ENCODE data around the gene TBK1. TPM values are rescaled to one million over a fixed set of nuclear protein-coding genes. Genes with fewer than 3 reads are reported as not detected.

Gene TBK1
- total and polyA plus RNA-seq, 10 of the 15 experiments (the other 5 are each of a cell fraction or from before 2014, with no cell fraction given): 13.4 to 49.3 (median 37.7) TPM

DNA sequence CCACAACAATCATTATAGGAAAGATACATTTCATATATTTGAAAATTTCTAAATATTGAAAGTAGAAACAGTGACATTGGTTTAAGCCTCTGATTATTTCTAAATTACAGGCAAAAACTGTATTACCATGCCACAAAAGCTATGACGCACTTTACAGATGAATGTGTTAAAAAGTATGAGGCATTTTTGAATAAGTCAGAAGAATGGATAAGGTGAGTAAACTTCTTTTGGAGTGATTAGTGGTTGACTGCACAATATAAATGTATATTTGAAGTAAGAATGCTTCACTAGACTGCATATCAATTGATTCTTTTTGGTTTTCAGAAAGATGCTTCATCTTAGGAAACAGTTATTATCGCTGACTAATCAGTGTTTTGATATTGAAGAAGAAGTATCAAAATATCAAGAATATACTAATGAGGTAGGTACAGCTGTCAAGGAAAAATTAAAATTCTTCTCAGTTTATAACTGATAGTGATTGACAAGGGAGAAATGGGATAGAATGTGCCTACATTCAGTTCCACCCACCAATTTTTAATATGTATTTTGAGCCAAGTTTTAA, 45.0 kb downstream of the TBK1 start:
- no peak overlapping the region for H3K9ac ChIP-seq (ENCODE audit: control insufficient read depth, insufficient read depth, low read length)
- H3K79me2 ChIP-seq (ENCODE audit: control insufficient read depth, insufficient read depth, low read length): no peaks in the 10 kb centered on the region
- H3K4me1 ChIP-seq (ENCODE audit: control insufficient read depth, insufficient read depth, low read length): no peaks in the 10 kb centered on the region
- intact Hi-C loops (cut with micrococcal nuclease; ENCODE audit: unreplicated experiment): no loop called here
- 94% methylated on average over 2 of the region's 2 CpGs for WGBS (ENCODE audit: insufficient coverage, insufficient replicate concordance, low lambda C conversion rate, missing lambda C conversion rate)
- ATAC-seq: no peak
- in situ Hi-C loops (cut with MboI): no loop called here
- H3K36me3 ChIP-seq (ENCODE audit: control insufficient read depth in 2 of 2, insufficient read depth in 2 of 2, low read length in 1 of 2): peaks cover 0 to 32% of the 10 kb centered on the region in 2 experiments
- ChIA-PET POLR2A (interaction anchor here (0.6 kb wide), 1 partner anchor 21 kb away, joined by 5 read pairs; no protein-coding TSS in a partner anchor), RAD21 (ENCODE audit: unreplicated experiment) (no interaction called here), CTCF (no interaction called here), SMC1A (ENCODE audit: uncharacterized antibody, unreplicated experiment) (interaction anchor here (1.1 kb wide), 1 partner anchor 9 kb away, joined by 6 read pairs; no protein-coding TSS in a partner anchor)
- no peak overlapping the region for H2AFZ ChIP-seq (ENCODE audit: control insufficient read depth, low read depth, low read length)
- BruUV-seq (replicated peaks): no TSS peak
- no peak overlapping the region for H3K27ac ChIP-seq (ENCODE audit: control insufficient read depth, insufficient read depth)
- no peaks in the 10 kb centered on the region for H3K27me3 ChIP-seq (replicated peaks in 1 of 2; ENCODE audit: control insufficient read depth in 2 of 2, insufficient read depth in 2 of 2, low read length in 1 of 2)
- DNase-seq (ENCODE audit: low read depth, low spot score): no peak
- H4K20me1 ChIP-seq (ENCODE audit: control insufficient read depth, insufficient read depth): no peaks in the 10 kb centered on the region
- no peak overlapping the region for H3K4me2 ChIP-seq (ENCODE audit: control insufficient read depth, insufficient read depth)
- H3K9me3 ChIP-seq (replicated peaks; ENCODE audit: control insufficient read depth, insufficient read depth, low read length): no peaks in the 10 kb centered on the region
- FAIRE-seq: no peak
- no peak overlapping the region for H3K4me3 ChIP-seq
- TF ChIP-seq YBX1 (IDR thresholded peaks at IDR 0.05): no peak
- TF ChIP-seq, protein P1, sequence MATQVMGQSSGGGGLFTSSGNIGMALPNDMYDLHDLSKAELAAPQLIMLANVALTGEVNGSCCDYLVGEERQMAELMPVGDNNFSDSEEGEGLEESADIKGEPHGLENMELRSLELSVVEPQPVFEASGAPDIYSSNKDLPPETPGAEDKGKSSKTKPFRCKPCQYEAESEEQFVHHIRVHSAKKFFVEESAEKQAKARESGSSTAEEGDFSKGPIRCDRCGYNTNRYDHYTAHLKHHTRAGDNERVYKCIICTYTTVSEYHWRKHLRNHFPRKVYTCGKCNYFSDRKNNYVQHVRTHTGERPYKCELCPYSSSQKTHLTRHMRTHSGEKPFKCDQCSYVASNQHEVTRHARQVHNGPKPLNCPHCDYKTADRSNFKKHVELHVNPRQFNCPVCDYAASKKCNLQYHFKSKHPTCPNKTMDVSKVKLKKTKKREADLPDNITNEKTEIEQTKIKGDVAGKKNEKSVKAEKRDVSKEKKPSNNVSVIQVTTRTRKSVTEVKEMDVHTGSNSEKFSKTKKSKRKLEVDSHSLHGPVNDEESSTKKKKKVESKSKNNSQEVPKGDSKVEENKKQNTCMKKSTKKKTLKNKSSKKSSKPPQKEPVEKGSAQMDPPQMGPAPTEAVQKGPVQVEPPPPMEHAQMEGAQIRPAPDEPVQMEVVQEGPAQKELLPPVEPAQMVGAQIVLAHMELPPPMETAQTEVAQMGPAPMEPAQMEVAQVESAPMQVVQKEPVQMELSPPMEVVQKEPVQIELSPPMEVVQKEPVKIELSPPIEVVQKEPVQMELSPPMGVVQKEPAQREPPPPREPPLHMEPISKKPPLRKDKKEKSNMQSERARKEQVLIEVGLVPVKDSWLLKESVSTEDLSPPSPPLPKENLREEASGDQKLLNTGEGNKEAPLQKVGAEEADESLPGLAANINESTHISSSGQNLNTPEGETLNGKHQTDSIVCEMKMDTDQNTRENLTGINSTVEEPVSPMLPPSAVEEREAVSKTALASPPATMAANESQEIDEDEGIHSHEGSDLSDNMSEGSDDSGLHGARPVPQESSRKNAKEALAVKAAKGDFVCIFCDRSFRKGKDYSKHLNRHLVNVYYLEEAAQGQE (IDR thresholded peaks at IDR 0.05; ENCODE audit: low read depth, low read length): no peak
- TF ChIP-seq POLR2AphosphoS2 (IDR thresholded peaks at IDR 0.05; ENCODE audit: low read depth, low read length): no peak
- TF ChIP-seq SPI1 (IDR thresholded peaks at IDR 0.05; ENCODE audit: borderline replicate concordance, insufficient read depth, low read depth, low read length): no peak
- no peak for TF ChIP-seq SMAD1 (IDR thresholded peaks at IDR 0.05; ENCODE audit: low read depth, partially characterized antibody)
- TF ChIP-seq, protein P2, sequence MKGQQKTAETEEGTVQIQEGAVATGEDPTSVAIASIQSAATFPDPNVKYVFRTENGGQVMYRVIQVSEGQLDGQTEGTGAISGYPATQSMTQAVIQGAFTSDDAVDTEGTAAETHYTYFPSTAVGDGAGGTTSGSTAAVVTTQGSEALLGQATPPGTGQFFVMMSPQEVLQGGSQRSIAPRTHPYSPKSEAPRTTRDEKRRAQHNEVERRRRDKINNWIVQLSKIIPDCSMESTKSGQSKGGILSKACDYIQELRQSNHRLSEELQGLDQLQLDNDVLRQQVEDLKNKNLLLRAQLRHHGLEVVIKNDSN (IDR thresholded peaks at IDR 0.05; ENCODE audit: borderline replicate concordance, extremely low read length, insufficient read depth, low read depth, low read length): no peak
- TF ChIP-seq HDAC2 (IDR thresholded peaks at IDR 0.05): no peak
- TF ChIP-seq ZNF384 (IDR thresholded peaks at IDR 0.05; ENCODE audit: borderline replicate concordance, low read depth, low read length): no peak
- no peak for TF ChIP-seq TCF7 (IDR thresholded peaks at IDR 0.05; ENCODE audit: borderline replicate concordance)

All from GM12878 (cell line).